Eye (tissue), 1 donor: ENCODE results near the gene AHNAK2.
"Not testable (repeated sequence)": the region's sequence is repeated elsewhere in the genome, so short reads cannot be mapped to it uniquely, and the experiment has no call there.

Experiments
- DNase-seq: peaks from one replicate; pipeline ENCODE4 v3.0.0-alpha.2; 2015

The AHNAK2 gene

GRCh38 chr14:104977681-104978653, at the start of gene AHNAK2:
AHNAK2 (minus strand) TSS chr14:104978374; CDS start chr14:104978237, 137 bp downstream.
- peak; percentile 85 for DNase-seq

- not testable (repeated sequence) for DNase-seq
Measured at GRCh38 chr14:105027718-105028117, 49.5 kb upstream of the AHNAK2 start.

GRCh38 chr14:105026802-105027563, 48.8 kb upstream of the AHNAK2 start:
- DNase-seq, result no peak

GRCh38 chr14:105026033-105026785, 48.0 kb upstream of the AHNAK2 start:
- DNase-seq, result no peak

GRCh38 chr14:105025429-105025828, 47.3 kb upstream of the AHNAK2 start:
- no peak for DNase-seq

- DNase-seq, result no peak
Measured at GRCh38 chr14:105023791-105024480, 45.8 kb upstream of the AHNAK2 start.

GRCh38 chr14:105023144-105023543, 45.0 kb upstream of the AHNAK2 start:
- DNase-seq, result no peak

- DNase-seq, result no peak
Measured at GRCh38 chr14:105022276-105022670, 44.1 kb upstream of the AHNAK2 start.

- DNase-seq, result no peak
Measured at GRCh38 chr14:105021656-105022275, 43.6 kb upstream of the AHNAK2 start.

GRCh38 chr14:105020815-105021655, 42.9 kb upstream of the AHNAK2 start, which contains the start of gene CDCA4:
CDCA4 (minus strand) TSS chr14:105021083; CDS start chr14:105011929, 9,154 bp downstream.
- DNase-seq, result peak; percentile 99

GRCh38 chr14:105019861-105020814, 42.0 kb upstream of the AHNAK2 start:
- DNase-seq, result peak; percentile 80

GRCh38 chr14:105018414-105018813, 40.2 kb upstream of the AHNAK2 start:
- no peak for DNase-seq

- no peak for DNase-seq
Measured at GRCh38 chr14:105015905-105016304, 37.7 kb upstream of the AHNAK2 start.

GRCh38 chr14:105015242-105015641, 37.1 kb upstream of the AHNAK2 start:
- DNase-seq, result no peak

GRCh38 chr14:105014631-105015030, 36.5 kb upstream of the AHNAK2 start:
- no peak for DNase-seq

- DNase-seq, result no peak
Measured at GRCh38 chr14:105014032-105014431, 35.9 kb upstream of the AHNAK2 start.

GRCh38 chr14:105013150-105013785, 35.1 kb upstream of the AHNAK2 start:
- DNase-seq, result peak; percentile 71

GRCh38 chr14:105012171-105012985, 34.2 kb upstream of the AHNAK2 start:
- no peak for DNase-seq
